NCI-H1694 treated with DMSO at 0.1 percent for 48 hours (cell line): ENCODE data around the gene ARHGAP40.
"Not testable (repeated sequence)": the region's sequence is repeated elsewhere in the genome, so short reads cannot be mapped to it uniquely, and the experiment has no call there.

Experiments
- DNase-seq: peaks from one replicate; lab custom pipeline; 2025; lab: John Stamatoyannopoulos, UW

Gene ARHGAP40

DNA sequence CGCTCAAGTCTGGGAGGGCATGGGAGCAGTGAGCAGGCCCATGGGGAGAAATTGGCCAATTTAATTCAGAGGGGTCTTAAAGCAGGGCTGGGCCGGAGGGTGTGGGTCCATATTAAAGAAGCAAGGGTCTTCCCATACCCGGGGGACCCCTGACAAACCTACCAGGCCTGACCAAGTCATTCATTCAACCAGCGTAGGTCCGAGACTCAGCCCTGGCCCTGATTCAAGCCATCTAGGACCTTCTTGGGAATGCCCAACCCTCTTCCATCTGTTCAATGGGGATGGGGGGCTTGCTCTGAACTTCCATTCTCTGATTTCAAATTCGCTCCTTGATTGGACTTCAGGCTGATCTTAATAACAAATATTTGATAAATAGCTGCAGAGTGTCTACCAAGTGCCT is 13.3 kb upstream of the ARHGAP40 start:
- no peak for DNase-seq

DNA sequence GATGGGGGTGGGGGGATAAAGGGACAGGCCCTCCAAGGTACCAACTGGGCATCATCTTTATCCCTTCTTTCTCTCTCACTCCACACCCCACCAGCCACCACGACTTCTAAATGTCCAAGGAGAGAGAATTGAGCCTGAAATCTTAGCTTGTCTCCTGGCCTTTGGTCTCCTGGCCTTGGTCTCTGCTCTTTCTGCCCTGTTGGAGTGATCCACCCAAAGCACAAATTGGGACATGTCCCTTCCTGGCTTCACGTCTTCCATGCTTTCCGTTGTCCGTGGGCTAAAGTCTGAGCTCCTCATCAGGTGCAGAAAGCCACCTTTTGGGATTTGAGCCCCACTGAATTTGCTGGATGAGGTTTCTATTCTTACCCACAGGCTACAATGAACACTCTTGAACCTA is 12.3 kb upstream of the ARHGAP40 start:
- DNase-seq = no peak

DNA sequence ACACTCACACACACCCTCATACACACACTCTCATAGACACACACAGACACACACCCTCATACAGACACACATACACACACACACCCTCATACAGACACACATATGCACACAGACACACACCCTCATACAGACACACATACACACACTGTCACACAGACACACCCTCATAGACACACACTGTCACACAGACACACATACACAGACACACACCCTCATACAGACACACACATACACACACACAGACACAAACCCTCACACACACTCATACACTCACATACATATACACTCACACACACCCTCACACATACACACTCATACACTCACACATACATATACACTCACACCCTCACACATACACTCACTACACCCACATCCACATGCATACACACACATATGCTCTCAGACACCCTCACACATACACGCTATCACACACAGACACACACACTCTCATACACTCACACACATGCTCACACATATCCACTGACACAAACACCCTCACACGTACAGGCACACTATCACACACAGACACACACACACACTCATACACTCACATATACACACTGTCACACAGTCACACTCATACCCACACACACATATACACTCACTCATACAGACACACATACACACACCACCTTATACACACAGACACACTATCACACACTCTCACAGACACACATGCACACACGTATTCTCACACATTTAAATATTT is 11.5 kb upstream of the ARHGAP40 start:
- DNase-seq = no peak

GRCh38 chr20:38590676-38591473 is 10.7 kb upstream of the ARHGAP40 start:
- peak; percentile 4 for DNase-seq

GRCh38 chr20:38591474-38592410 is 9.9 kb upstream of the ARHGAP40 start:
- no peak for DNase-seq

DNA sequence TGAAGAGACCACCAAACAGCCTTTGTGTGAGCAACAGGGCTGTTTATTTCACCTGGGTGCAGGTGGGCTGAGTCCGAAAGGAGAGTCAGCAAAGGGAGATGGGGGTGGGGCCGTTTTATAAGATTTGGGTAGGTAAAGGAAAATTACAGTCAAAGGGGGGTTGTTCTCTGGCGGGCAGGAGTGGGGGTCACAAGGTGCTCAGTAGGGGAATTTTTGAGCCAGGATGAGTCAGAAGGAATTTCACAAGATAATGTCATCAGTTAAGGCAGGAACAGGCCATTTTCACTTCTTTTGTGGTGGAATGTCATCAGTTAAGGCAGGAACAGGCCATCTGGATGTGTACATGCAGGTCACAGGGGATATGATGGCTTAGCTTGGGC is 9.2 kb upstream of the ARHGAP40 start:
- DNase-seq = not testable (repeated sequence)

- not testable (repeated sequence) for DNase-seq
Observed at GRCh38 chr20:38594281-38594680, 7.3 kb upstream of the ARHGAP40 start.

- DNase-seq = not testable (repeated sequence)
Observed at GRCh38 chr20:38595886-38596285, 5.7 kb upstream of the ARHGAP40 start.

- no peak for DNase-seq
Observed at GRCh38 chr20:38599410-38599882, 2.2 kb upstream of the ARHGAP40 start.

GRCh38 chr20:38600057-38600456 is 1.6 kb upstream of the ARHGAP40 start:
- DNase-seq = no peak

DNA sequence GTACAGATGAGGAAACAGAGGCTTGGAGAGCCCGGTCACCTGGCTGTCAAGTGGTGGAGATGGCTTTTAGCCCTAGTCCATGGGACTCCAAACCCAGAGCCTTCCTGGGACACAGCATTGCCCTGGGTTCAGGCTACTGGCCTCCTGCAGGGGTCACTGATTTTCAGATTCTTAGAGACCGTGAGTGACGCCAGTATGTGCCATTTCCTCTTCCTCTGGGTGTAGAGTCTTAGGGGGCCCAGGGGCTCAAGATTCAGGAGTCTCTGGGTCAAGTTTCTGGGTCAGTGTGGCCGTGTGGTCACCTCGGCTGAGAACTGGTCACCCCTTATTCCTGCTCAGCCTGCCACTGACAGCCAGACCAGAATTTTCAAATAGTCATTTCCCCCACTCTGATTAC is 574 bp downstream of the ARHGAP40 start:
- DNase-seq = no peak

DNA sequence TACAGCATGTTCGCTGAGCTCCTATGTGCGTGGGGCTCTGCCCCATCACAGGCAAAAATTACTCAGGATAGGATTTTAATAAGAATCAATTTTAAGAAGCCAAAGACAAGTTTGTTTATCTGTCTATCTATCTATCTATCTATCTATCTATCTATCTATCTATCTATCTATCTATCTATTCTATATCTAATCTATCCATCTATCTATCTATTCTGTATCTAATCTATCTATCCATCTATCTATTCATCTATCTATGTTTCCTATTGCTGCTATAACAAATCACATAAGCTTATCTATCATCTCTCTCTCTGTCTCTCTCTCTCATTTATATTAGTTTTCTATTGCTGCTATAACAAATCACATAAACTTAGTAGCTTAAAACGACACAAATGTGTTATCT is 1.7 kb downstream of the ARHGAP40 start:
- no peak for DNase-seq

GRCh38 chr20:38604873-38605303 is 3.3 kb downstream of the ARHGAP40 start:
- DNase-seq = no peak

GRCh38 chr20:38607351-38607750 is 5.7 kb downstream of the ARHGAP40 start:
- no peak for DNase-seq

DNA sequence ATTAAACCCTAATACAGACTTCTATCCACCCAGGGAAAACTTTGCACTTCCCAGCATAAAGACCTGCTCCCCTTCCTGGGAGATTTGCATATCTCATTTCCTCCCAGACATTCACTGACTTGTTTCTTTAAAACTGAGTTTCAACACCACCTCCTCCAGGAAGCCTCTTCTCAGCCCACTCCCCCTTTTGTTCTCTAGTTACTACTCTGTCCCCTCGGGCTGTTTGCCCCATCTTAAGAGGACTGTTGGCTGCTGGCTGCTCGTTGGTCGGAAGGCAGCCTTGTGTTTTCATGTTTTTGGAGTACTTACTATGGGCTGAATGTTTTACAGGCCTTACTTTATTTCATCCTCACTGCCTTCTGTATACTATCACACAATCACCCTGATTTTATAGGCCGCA is 6.6 kb downstream of the ARHGAP40 start:
- DNase-seq = no peak

GRCh38 chr20:38609815-38610214 is 8.2 kb downstream of the ARHGAP40 start:
- no peak for DNase-seq

GRCh38 chr20:38610521-38610920 is 8.9 kb downstream of the ARHGAP40 start:
- no peak for DNase-seq

DNA sequence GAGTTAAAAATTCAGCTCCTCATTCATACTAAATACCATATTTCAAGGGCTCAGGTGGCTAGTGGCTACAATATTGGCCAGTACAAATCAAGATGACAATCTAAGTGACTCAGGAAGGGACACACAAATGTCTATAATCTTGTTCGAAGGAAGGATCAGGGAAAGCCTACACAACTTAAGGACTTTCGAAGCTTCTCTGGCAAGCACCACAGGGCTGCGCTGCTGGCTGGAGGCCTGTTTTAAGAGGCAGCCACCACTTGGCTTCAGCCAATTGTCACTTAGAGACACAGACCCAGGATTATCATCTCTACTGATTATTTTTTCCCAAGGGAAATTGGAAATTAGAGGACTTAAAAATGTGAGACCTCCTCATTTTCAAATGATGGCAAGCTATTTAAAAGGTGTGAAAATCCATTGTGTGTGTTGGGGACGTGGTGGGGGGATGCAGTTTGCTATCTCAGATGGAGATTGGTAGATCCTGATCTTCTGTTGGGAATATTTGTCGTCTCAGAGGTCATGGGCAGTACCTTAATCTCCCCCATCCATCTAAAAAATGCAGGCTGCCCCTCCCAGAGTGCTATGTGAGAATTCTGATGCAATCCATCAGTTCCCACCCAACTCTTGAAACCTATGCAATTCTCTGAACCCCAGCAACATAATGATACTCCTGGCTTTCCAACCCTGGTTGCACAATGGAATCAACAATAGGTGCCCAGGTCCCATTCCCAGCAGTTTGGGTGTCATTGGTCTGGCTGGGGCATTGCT is 11.3 kb downstream of the ARHGAP40 start:
- DNase-seq = no peak

- no peak for DNase-seq
Observed at GRCh38 chr20:38615283-38615682, 13.7 kb downstream of the ARHGAP40 start.

DNA sequence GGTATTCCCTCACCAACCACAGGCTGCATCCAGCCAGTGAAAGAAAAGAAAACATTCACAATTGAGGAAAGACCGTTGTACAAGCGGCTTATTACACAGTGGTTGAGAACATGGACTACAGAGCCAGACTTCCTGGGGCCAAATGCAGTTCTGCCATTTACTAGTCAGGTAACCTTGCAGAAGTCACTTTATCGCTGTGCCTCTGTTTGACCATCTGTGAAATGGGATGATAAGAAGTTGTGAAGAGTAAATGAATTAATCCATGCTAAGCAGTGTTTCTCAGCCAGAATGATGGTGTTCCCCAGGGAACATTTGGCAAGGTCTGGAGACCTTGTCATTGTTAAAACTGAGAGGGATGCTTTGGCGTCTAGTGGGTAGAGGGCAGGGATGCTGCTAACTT is 14.8 kb downstream of the ARHGAP40 start:
- no peak for DNase-seq

- DNase-seq = no peak
Observed at GRCh38 chr20:38617011-38617829, 15.6 kb downstream of the ARHGAP40 start.
